Measurements from ENCODE around the gene ZNF516. TPM values are rescaled to one million over a fixed set of nuclear protein-coding genes. Genes with fewer than 3 reads are reported as not detected.

The ZNF516 gene
- total RNA-seq, 1 experiment from 2014 or later, result 28.3 TPM

DNA sequence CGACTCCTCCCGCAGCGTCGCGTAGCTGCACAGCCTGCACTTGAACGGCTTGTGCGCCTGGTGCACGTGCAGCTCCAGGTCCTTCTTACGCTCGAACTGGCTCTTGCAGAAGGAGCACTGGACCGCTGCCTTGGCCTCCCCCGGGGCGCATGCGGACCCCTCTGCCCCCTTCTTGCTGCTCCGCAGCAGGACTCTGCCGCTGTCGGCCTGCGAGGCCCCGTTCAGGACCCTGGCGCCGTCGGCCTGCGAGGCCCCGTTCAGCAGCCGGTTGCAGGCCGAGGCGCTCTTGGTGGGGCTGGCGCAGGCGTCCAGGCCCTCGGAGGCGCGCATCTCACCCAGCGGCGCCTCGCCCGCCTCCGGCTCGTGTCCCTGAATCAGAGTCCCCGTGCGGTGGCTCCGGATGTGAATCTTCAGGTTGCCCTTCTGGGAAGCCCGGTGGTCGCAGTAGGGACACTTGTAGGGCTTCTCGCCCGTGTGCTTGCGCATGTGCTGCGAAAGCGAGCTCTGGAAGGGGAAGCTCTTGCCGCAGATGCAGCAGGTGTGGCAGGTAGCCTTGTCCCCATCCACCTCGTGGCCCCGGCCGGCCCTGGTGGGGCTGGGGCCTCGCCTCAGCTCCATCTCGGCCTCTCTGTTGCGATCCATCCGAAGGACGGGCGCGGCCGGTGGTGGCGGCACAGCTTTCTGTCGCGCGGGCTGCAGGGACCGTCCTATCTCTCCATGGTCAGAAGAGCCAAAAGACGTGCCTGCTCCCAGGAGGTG lies 52.5 kb downstream of the ZNF516 start:
- Mint-ChIP-seq H3K9me3 (ENCODE audit: unreplicated experiment) (no peaks in the 10 kb centered on the region), H3K4me3 (ENCODE audit: unreplicated experiment) (no peak overlapping the region), H3K4me1 (ENCODE audit: insufficient read depth, unreplicated experiment) (peaks cover 21% of the 10 kb centered on the region), H3K27ac (ENCODE audit: low read depth, unreplicated experiment) (no peak overlapping the region), H3K27me3 (ENCODE audit: insufficient read depth, unreplicated experiment) (no peaks in the 10 kb centered on the region), H3K36me3 (ENCODE audit: insufficient read depth, unreplicated experiment) (peaks cover 16% of the 10 kb centered on the region)
- CTCF ChIA-PET, result no interaction called here
- POLR2A ChIA-PET, result interaction anchor here (0.9 kb wide), 1 partner anchor 50 kb away, joined by 3 read pairs; no protein-coding TSS in a partner anchor
- no TSS peak for BruUV-seq (replicated peaks)
- intact Hi-C loops (cut with micrococcal nuclease), result no loop called here
- no peak for DNase-seq (ENCODE audit: unreplicated experiment)
- TF ChIP-seq, protein P1, sequence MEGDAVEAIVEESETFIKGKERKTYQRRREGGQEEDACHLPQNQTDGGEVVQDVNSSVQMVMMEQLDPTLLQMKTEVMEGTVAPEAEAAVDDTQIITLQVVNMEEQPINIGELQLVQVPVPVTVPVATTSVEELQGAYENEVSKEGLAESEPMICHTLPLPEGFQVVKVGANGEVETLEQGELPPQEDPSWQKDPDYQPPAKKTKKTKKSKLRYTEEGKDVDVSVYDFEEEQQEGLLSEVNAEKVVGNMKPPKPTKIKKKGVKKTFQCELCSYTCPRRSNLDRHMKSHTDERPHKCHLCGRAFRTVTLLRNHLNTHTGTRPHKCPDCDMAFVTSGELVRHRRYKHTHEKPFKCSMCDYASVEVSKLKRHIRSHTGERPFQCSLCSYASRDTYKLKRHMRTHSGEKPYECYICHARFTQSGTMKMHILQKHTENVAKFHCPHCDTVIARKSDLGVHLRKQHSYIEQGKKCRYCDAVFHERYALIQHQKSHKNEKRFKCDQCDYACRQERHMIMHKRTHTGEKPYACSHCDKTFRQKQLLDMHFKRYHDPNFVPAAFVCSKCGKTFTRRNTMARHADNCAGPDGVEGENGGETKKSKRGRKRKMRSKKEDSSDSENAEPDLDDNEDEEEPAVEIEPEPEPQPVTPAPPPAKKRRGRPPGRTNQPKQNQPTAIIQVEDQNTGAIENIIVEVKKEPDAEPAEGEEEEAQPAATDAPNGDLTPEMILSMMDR (IDR thresholded peaks at IDR 0.05; ENCODE audit: unreplicated experiment), result no peak

DNA sequence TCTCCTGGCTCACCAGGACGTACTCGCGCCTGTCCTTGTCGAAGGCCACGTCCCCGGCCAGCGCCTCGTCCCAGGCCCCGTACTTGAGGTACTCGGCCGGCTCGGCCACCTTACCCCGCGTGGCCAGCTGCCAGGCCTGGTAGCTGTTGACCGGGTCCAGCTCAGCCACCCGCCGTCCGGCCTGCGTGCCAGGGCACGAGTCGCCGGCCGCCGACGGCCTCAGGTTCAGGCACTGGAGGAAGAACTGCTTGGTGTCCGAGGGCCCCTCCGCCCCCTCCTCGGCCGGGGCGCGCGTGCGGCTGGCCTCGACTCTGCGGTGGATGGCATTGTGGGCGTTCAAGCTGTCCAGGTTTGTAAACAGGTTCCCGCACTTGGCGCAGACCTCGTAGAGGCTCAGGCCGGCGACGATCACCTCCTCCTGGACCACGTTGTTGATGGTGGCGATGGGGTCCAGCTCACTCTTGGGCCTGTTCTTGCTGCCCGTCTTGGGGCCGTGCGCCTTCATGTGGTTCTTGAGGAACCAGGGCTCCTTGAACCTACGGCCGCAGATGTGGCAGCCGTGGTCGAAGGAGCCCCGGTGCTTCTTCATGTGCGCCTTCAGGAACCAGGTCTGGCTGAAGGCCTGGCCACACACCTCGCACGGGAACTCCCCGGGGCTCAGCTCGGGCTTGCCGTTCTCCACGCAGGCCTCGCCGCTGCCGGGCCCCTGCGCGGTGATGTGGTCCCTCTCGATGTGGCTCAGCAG lies 53.2 kb downstream of the ZNF516 start:
- CTCF ChIA-PET, result interaction anchor here (0.6 kb wide), 1 partner anchor 13 kb away, joined by 3 read pairs; no protein-coding TSS in a partner anchor
- no peaks in the 10 kb centered on the region for H3K27me3 Mint-ChIP-seq (ENCODE audit: insufficient read depth, unreplicated experiment)
- intact Hi-C loops (cut with micrococcal nuclease), result no loop called here
- TF ChIP-seq, protein P1 (IDR thresholded peaks at IDR 0.05; ENCODE audit: unreplicated experiment), result no peak
- POLR2A ChIA-PET, result interaction anchor here (0.6 kb wide), 1 partner anchor 34 kb away, joined by 4 read pairs; no protein-coding TSS in a partner anchor
- no peaks in the 10 kb centered on the region for H3K9me3 Mint-ChIP-seq (ENCODE audit: unreplicated experiment)
- H3K4me1 Mint-ChIP-seq (ENCODE audit: insufficient read depth, unreplicated experiment), result peaks cover 18% of the 10 kb centered on the region
- H3K4me3 Mint-ChIP-seq (ENCODE audit: unreplicated experiment), result no peak overlapping the region
- H3K27ac Mint-ChIP-seq (ENCODE audit: low read depth, unreplicated experiment), result no peak overlapping the region
- no TSS peak for BruUV-seq (replicated peaks)
- no peak for DNase-seq (ENCODE audit: unreplicated experiment)
- peaks cover 24% of the 10 kb centered on the region for H3K36me3 Mint-ChIP-seq (ENCODE audit: insufficient read depth, unreplicated experiment)

DNA sequence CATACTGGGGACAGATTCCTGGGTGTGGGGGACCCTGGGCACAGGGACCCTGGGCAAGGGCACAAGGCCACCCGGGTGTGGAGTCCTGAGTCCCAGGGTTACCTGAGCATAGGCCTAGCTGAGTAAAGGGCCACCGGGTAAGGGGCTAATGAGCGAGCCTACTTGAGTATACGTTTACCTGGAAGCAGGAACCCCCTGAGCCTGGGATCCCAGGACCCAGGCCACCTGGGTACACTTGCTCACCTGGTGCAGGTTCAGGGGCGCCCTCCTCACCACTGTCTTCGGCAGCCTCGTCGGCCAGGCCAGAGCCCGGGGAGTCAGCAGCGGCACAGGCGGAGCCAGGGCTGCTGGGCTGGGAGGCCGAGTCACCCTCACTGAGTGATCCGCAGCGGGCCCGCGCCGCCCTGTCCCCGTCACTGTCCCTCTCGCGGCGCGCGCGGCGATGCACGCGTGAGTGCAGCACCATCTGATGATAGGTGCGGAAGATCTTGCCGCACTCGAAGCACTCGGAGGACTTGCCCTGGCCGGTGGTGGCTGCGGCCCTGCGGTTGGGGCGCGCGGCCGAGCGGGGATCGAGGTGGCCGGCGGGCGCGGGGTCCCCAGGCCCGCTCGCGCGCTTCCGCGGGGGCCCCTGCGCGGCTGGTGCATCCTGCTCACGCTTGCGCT lies 53.9 kb downstream of the ZNF516 start:
- intact Hi-C loops (cut with micrococcal nuclease), result no loop called here
- BruUV-seq (replicated peaks), result no TSS peak
- Mint-ChIP-seq H3K9me3 (ENCODE audit: unreplicated experiment) (no peaks in the 10 kb centered on the region), H3K27ac (ENCODE audit: low read depth, unreplicated experiment) (no peak overlapping the region), H3K4me3 (ENCODE audit: unreplicated experiment) (no peak overlapping the region), H3K36me3 (ENCODE audit: insufficient read depth, unreplicated experiment) (peaks cover 31% of the 10 kb centered on the region), H3K4me1 (ENCODE audit: insufficient read depth, unreplicated experiment) (peaks cover 11% of the 10 kb centered on the region), H3K27me3 (ENCODE audit: insufficient read depth, unreplicated experiment) (no peaks in the 10 kb centered on the region)
- no peak for DNase-seq (ENCODE audit: unreplicated experiment)
- ChIA-PET POLR2A (no interaction called here), CTCF (interaction anchor here (0.6 kb wide), 1 partner anchor 12 kb away, joined by 3 read pairs; no protein-coding TSS in a partner anchor)
- TF ChIP-seq, protein P1 (IDR thresholded peaks at IDR 0.05; ENCODE audit: unreplicated experiment), result no peak

DNA sequence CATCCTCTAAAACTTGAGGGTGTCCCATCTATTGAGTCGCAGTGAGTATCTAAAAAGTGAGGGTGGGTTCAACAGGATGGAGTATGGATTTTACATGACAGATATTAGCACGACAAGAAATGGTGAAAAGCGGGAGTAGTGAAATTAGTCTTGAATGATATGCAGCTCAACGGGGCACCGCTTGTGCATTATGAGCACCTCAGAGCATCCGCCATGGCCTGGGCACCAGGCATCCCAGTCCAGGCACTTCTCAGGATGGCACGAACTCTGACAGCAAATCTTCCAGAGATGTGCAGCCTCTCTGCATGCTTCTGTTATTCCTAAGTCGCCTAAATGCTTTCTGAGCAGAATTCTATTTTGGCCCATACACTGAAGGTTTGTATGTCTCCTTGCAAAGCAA lies 57.1 kb downstream of the ZNF516 start:
- intact Hi-C loops (cut with micrococcal nuclease), result no loop called here
- Mint-ChIP-seq H3K4me1 (ENCODE audit: insufficient read depth, unreplicated experiment) (no peaks in the 10 kb centered on the region), H3K4me3 (ENCODE audit: unreplicated experiment) (no peak overlapping the region), H3K9me3 (ENCODE audit: unreplicated experiment) (no peaks in the 10 kb centered on the region), H3K27me3 (ENCODE audit: insufficient read depth, unreplicated experiment) (no peaks in the 10 kb centered on the region), H3K27ac (ENCODE audit: low read depth, unreplicated experiment) (no peak overlapping the region), H3K36me3 (ENCODE audit: insufficient read depth, unreplicated experiment) (peaks cover 46% of the 10 kb centered on the region)
- DNase-seq (ENCODE audit: unreplicated experiment), result no peak
- TF ChIP-seq, protein P1 (IDR thresholded peaks at IDR 0.05; ENCODE audit: unreplicated experiment), result no peak
- no TSS peak for BruUV-seq (replicated peaks)
- ChIA-PET CTCF (interaction anchor here (1.1 kb wide), 1 partner anchor 271 kb away, joined by 3 read pairs; no protein-coding TSS in a partner anchor), POLR2A (no interaction called here)
